ENCODE results near the gene CREBL2.

Gene CREBL2

GRCh38 chr12:12682284-12682683 lies 70.6 kb downstream of the CREBL2 start:
- no peak for DNase-seq

- DNase-seq: no peak
Measured at GRCh38 chr12:12683136-12683697, 71.5 kb downstream of the CREBL2 start.

GRCh38 chr12:12683725-12684124 lies 72.0 kb downstream of the CREBL2 start:
- no peak for DNase-seq

GRCh38 chr12:12684375-12685106 lies 72.9 kb downstream of the CREBL2 start:
- no peak for DNase-seq

GRCh38 chr12:12685305-12685704 lies 73.6 kb downstream of the CREBL2 start:
- no peak for DNase-seq

- no peak for DNase-seq
Measured at GRCh38 chr12:12686472-12686871, 74.8 kb downstream of the CREBL2 start.

- DNase-seq: no peak
Measured at GRCh38 chr12:12686925-12687324, 75.2 kb downstream of the CREBL2 start.

GRCh38 chr12:12689647-12690300 lies 78.1 kb downstream of the CREBL2 start:
- DNase-seq: no peak

GRCh38 chr12:12691549-12691948 lies 79.9 kb downstream of the CREBL2 start:
- no peak for DNase-seq

GRCh38 chr12:12693111-12693671 lies 81.5 kb downstream of the CREBL2 start:
- DNase-seq: no peak

All from activated T-cell treated with anti-CD3 and anti-CD28 coated beads, Interleukin-2, amount 50 U/mL, for 48 hours (primary cell).